GM12874 (cell line): ENCODE data around the gene ABLIM1.

Experiments
- TF ChIP-seq, protein P1 (sequence below): IDR thresholded peaks from 2 replicates; pipeline ENCODE4 v1.5.1; 2011; ENCODE audit warnings: low read depth, mild to moderate bottlenecking, control low read depth, low read length, moderate library complexity; ENCODE audit not compliant: insufficient read depth

The ABLIM1 gene

DNA sequence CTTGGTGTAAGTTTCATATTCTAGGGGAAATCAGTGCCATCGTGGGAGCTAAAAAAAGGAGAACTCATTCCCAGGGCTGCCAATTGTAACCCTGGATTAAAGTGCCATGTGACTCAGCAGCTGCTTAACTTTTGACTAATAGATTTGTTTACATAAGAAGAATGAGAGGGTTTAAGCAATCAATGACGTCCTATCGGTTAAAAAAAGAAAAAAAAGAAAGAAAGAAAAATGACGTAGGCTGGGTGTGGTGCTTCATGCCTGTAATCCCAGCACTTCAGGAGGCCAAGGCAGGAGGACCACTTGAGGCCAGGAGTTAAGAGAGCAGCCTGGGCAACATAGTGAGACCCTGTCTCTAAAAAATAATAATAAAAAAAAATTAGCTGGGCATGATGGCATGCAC, 137.6 kb downstream of the ABLIM1 start:
- TF ChIP-seq, protein P1, sequence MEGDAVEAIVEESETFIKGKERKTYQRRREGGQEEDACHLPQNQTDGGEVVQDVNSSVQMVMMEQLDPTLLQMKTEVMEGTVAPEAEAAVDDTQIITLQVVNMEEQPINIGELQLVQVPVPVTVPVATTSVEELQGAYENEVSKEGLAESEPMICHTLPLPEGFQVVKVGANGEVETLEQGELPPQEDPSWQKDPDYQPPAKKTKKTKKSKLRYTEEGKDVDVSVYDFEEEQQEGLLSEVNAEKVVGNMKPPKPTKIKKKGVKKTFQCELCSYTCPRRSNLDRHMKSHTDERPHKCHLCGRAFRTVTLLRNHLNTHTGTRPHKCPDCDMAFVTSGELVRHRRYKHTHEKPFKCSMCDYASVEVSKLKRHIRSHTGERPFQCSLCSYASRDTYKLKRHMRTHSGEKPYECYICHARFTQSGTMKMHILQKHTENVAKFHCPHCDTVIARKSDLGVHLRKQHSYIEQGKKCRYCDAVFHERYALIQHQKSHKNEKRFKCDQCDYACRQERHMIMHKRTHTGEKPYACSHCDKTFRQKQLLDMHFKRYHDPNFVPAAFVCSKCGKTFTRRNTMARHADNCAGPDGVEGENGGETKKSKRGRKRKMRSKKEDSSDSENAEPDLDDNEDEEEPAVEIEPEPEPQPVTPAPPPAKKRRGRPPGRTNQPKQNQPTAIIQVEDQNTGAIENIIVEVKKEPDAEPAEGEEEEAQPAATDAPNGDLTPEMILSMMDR: no peak

DNA sequence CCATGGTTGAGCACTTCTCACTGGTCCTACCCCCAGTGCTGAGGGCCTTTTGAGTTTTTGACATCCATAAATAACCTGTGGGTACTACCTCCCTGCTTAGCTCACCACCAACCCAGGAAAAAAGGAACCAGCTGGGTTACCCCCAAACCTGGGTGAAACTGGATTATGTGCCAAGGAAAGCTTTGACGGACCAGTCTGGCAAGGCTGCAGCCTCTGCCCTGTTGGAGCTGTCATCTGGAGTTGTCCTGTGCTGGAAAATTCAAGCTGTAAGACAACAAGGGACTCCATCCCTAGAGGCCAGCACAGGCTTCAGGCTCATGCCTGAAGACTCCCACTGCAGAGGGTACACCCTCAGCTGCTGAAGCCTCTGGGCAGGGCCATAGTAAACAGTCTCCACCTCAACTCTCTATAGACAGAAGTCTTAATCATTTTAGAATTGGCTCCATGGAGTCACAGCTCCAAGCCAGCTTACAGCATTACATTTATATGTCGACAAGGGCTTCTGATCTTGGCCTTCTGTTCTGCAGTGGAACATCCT, 138.2 kb downstream of the ABLIM1 start:
- TF ChIP-seq, protein P1: no peak

DNA sequence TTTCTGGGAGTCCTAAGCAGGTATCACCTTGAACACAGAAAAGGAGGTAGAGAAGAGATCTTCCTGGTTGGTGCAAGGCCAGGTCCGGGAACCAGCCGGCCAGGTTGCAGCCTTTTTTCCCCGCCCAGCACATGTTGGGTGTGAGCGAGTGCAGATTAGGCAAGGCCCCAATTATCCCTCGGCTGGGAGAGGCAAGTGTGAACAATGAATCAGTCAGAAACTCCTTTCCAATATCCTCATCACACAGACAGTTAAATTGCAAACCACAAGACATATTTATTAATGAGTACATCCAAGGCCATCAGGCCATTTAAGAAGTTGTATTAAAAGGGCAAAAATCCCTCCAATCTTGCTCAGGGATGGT, 138.8 kb downstream of the ABLIM1 start:
- TF ChIP-seq, protein P1: no peak

DNA sequence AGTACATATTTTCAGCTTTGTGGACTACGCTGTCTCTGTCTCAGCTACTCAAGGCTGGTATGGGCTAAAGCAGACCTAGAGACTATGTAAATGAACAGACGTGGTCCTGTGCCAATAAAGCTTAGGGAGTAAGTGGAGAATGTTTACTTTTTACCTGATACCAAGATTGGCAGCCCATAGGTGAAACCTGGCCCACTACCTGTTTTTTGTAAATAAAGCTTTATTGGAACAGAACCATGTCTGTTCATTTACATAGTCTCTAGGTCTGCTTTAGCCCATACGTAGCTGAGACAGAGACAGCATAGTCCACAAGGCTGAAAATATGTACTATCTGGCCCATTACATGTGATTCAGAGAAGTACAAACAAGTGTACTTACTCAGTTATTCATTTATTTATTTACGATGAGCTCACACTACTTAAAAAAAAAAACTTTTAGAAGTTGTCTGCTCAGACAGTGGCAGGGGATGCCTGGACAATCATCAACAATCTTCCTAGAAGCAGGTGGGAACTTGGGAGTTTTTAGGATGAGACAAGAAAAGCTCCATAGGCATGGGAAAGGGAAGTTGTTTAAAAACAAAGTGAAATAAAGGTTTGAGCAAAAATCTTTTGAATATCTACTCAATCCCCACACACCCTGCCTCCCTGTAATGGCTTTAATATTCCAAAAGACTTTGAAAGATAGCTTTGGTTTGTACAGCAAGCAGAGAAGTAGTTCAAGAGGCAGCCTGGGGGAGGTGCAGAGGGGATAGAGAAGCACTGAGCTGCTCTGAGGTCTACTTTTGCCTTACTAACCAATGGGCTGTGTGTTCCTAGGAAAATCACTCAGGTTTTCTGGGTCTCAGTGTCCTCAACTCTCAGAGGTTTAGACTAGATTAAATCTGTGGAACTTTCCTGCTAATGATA, 139.4 kb downstream of the ABLIM1 start:
- TF ChIP-seq, protein P1: no peak

DNA sequence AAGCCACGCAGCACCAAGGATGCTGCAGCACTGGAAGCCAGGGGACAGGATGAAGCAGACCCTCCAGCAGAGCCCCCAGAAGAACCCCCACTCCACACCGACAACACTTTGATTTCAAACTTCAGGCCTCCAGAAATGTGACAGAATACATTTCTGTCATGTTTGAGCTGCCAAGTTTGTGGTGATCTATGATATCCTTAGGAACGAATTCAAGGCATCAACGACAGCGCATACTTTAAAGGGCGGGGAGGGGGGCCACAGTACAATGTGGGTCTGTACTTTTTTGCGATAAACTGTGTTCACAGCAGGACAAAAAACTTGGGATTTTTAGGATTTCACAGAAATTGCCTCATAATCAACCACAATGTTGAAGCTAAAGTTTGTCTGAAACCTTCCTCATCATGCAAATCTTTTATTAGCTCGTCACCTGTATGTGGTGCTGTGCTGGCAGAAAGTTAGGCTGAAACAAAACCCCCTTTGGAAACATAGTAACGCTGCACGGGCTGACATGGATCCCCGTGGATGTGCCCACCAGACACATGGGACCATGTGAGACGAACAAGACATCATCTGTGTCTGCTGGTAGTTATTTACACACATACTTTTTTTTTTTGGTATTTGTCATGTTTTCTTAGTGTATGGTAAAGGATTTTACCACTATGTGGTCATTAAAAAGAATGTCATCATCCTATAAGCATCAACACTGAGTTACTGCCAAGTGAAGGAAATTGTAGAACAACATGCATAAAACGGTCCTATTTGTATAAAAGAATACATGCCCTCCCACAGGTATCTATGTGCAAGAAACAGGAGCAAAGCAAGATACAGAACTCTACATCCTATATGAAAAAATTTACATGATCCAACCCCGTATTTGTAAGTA, 140.5 kb downstream of the ABLIM1 start:
- TF ChIP-seq, protein P1: no peak

DNA sequence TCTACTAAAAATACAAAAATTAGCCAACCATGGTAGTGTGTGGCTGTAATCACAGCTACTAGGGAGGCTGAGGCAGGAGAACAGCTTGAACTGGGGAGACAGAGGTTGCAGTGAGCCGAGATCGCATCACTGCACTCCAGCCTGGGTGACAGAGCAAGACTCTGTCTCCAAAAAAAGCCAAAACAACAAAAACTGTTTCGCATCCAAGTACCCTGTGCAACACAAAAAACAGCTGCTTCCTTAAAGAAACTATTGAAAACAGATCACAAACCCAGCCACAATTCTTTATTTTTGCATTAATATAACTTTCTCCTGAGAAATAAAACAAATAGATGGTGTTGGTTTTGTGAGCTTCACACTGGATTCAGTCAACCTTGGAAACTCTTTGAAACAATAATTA, 141.7 kb downstream of the ABLIM1 start:
- TF ChIP-seq, protein P1: no peak

DNA sequence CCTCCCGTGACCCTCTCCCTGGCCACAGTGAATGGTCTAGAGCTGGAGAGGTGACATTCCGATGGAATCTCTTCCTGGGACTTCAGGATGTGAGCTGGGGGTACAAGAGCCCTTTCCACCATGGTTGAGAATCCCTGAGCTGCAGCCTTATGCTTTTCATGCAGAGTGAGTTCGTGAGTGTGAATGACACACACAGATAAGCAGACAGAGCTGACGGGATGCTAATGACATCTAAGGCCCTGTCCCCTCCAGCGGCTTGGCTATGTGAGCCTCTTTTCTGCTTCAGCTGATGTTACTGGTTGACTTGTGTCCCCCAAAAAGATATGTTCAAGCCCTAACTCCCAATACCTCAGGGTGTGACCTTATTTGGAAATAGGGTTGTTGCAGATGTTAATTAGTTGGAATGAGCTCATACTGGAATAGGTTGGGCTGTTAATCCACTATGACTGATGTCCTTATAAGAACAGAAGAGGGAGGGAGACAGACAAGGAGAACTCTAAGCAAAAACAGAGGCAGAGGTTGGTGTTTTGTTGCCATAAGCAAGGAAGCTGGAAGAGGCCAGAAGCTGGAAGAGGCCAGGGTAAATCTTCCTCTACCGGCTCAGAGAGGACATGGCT, 142.7 kb downstream of the ABLIM1 start:
- TF ChIP-seq, protein P1: no peak
